Gastrocnemius medialis (tissue), 4 donors: ENCODE data around the gene ZMYND8. TPM values are rescaled to one million over a fixed set of nuclear protein-coding genes. Genes with fewer than 3 reads are reported as not detected.

Experiments
- ATAC-seq, 2 donors: fragments of 150-250 bp; one replicate each; pipeline ENCODE4 v1.9.1; 2016
- DNase-seq, 2 donors: peaks; one replicate each; pipeline ENCODE4 v3.0.0-alpha.2; 2019
- H3K27ac ChIP-seq, 4 donors: fragments of 200-600 bp; sonication (generic); 1 replicate in 1 of 4; 2 replicates in 3 of 4; pipeline ENCODE4 v1.5.1; 2016 to 2018; ENCODE audit warnings: mild to moderate bottlenecking in 2 of 4, moderate library complexity in 1 of 4
- H3K27me3 ChIP-seq, 3 donors: fragments of 200-600 bp; sonication (generic) in 2 of 3; 1 replicate in 1 of 3; 2 replicates in 2 of 3; pipeline versions ENCODE4 v1.5.1 to v1.6.0; 2016 to 2019; ENCODE audit warnings: mild to moderate bottlenecking in 1 of 3, moderate library complexity in 1 of 3
- H3K36me3 ChIP-seq, 2 donors: fragments of 200-600 bp; sonication (generic) in 1 of 2; one replicate each; pipeline ENCODE4 v1.5.1; 2017 to 2018
- H3K4me1 ChIP-seq, 2 donors: fragments of 200-600 bp; sonication (generic) in 1 of 2; one replicate each; pipeline ENCODE4 v1.5.1; 2016 to 2017; ENCODE audit warnings: mild to moderate bottlenecking in 2 of 2
- H3K4me3 ChIP-seq, 4 donors: fragments of 200-600 bp; sonication (generic) in 3 of 4; 1 replicate in 1 of 4; 2 replicates in 3 of 4; pipeline ENCODE4 v1.5.1; 2016 to 2019; ENCODE audit warnings: mild to moderate bottlenecking in 2 of 4
- H3K9me3 ChIP-seq, 3 donors: fragments of 200-600 bp; sonication (generic) in 2 of 3; 1 replicate in 1 of 3; 2 replicates in 2 of 3; pipeline ENCODE4 v1.5.1; 2016 to 2019
- POLR2A ChIP-seq, 2 donors: fragments of 450-650 bp; IDR thresholded peaks; one replicate each; pipeline ENCODE4 v1.6.1; 2017; ENCODE audit warnings: antibody characterized with exemption in 2 of 2, mild to moderate bottlenecking in 2 of 2, moderate library complexity in 2 of 2
- in situ Hi-C, 4 donors: fragments of 200-750 bp; cut with MboI; loops; one replicate each; pipeline versions ENCODE4 v1.15.0 to v1.8.0; 2017; ENCODE audit warnings: low sequenced_read_pairs in 4 of 4
- intact Hi-C: fragments of 100-400 bp; cut with DNase I; formaldehyde crosslinking; loops from one replicate; pipeline ENCODE4 v1.15.1; 2023; ENCODE audit warnings: low total_unique reads
- microRNA-seq, 2 donors: library from miRNA; unstranded; fragments of <30 nt; microRNA quantifications; one replicate each; pipeline ENCODE4, GENCODE V29; 2016; ENCODE audit warnings: borderline replicate concordance in 2 of 2
- total RNA-seq, 4 donors: library from RNA; depleted of rRNA; stranded (reverse); fragments of >200 nt; gene quantifications; one replicate each; pipeline versions ENCODE4 v1.1.0 to v1.2.3, GENCODE V29; 2016
- TF ChIP-seq, protein P1 (sequence below), 5 experiments: fragments of 450-650 bp in 3 of 5; fragments of 200-600 bp in 2 of 5; sonication (generic) in 2 of 5; IDR thresholded peaks in 4 of 5; conservative IDR thresholded peaks in 1 of 5; 1 replicate in 4 of 5; 2 replicates in 1 of 5; pipeline ENCODE4 v1.5.1; 2016 to 2019; ENCODE audit warnings: antibody characterized with exemption in 5 of 5, mild to moderate bottlenecking in 3 of 5, moderate library complexity in 3 of 5

ZMYND8 gene
- total RNA-seq, 4 donors from 2014 or later, result 15.1 to 32.2 (median 19.7) TPM

GRCh38 chr20:47160992-47161391, 195.5 kb downstream of the ZMYND8 start:
- peaks cover 0 to 3% (median 0%) of the 10 kb centered on the region in 3 donors for H3K27me3 ChIP-seq
- DNase-seq, result no peak
- no peaks in the 10 kb centered on the region for H3K36me3 ChIP-seq
- no peaks in the 10 kb centered on the region for H3K4me1 ChIP-seq
- ATAC-seq, result no peak
- intact Hi-C loops (no loop called here), in situ Hi-C loops (loop anchor here in 2 of 4 donors (25.0 kb wide), 1 partner anchor 399 kb away; no protein-coding TSS in a partner anchor)
- H3K27ac ChIP-seq, result no peak overlapping the region
- H3K4me3 ChIP-seq, result no peak overlapping the region
- TF ChIP-seq POLR2A (IDR thresholded peaks at IDR 0.05), result no peak
- TF ChIP-seq, protein P1, sequence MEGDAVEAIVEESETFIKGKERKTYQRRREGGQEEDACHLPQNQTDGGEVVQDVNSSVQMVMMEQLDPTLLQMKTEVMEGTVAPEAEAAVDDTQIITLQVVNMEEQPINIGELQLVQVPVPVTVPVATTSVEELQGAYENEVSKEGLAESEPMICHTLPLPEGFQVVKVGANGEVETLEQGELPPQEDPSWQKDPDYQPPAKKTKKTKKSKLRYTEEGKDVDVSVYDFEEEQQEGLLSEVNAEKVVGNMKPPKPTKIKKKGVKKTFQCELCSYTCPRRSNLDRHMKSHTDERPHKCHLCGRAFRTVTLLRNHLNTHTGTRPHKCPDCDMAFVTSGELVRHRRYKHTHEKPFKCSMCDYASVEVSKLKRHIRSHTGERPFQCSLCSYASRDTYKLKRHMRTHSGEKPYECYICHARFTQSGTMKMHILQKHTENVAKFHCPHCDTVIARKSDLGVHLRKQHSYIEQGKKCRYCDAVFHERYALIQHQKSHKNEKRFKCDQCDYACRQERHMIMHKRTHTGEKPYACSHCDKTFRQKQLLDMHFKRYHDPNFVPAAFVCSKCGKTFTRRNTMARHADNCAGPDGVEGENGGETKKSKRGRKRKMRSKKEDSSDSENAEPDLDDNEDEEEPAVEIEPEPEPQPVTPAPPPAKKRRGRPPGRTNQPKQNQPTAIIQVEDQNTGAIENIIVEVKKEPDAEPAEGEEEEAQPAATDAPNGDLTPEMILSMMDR (IDR thresholded peaks at IDR 0.05 in 4 of 5, conservative IDR thresholded peaks at IDR 0.05 in 1 of 5), result no peak
- no peaks in the 10 kb centered on the region for H3K9me3 ChIP-seq

GRCh38 chr20:47160240-47160639, 196.3 kb downstream of the ZMYND8 start:
- in situ Hi-C loops (loop anchor here in 2 of 4 donors (25.0 kb wide), 1 partner anchor 398 kb away; no protein-coding TSS in a partner anchor), intact Hi-C loops (no loop called here)
- Histone ChIP-seq H3K9me3 (no peaks in the 10 kb centered on the region), H3K27ac (no peak overlapping the region), H3K4me3 (no peak overlapping the region), H3K36me3 (no peaks in the 10 kb centered on the region), H3K4me1 (no peaks in the 10 kb centered on the region), H3K27me3 (peaks cover 0 to 3% (median 3%) of the 10 kb centered on the region in 3 donors)
- DNase-seq (no peak), ATAC-seq (no peak)
- TF ChIP-seq, protein P1 (IDR thresholded peaks at IDR 0.05 in 4 of 5, conservative IDR thresholded peaks at IDR 0.05 in 1 of 5), result no peak
- TF ChIP-seq POLR2A (IDR thresholded peaks at IDR 0.05), result no peak

Small RNA genes within 50 kb of the gene (microRNA-seq; reads per million reads assigned to microRNA genes)
- gene MIR3616, result 0 to 0.85 reads per million in 2 donors

Other genes starting within 250 kb of the ZMYND8 start
- gene NCOA3, start 145.2 kb upstream of the ZMYND8 start, total RNA-seq, result 10 to 100 TPM; 52.5 to 86.1 (median 70.1) TPM